Measurements from ENCODE around the gene DDX17. TPM values are rescaled to one million over a fixed set of nuclear protein-coding genes. Genes with fewer than 3 reads are reported as not detected.

The DDX17 gene
- total RNA-seq, 1 experiment from 2014 or later: 529 TPM

DNA sequence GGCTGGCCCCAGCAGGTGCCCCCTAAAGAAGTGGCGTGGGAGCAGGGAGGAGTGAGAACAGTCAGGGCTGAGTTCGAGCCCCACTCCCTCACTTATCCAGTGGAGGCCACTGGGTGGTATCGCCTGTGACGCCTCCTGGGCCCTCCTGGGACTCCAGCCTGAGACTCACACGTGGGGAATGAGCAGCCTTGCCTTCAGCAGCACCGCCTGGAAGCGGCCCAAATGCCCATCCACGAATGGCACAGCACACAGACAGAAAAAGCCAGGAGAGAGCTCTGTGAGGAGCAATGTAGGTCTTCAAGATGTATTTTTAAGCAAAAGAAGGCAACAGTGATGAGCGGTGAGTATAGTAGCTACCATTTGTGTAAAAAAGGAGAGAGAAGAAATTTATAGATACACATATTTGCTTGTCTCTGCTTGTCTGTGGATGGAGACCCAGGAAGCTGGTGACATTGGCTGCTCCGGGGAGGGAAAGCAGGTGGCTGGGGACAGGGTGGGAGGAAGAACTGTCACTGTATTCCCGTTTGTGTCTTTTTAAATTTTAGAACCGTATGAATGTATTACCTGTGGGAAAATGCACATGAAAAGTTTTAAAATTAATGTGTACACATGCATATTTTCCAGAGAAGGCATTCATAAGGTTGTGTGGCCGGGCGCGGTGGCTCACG is 64.4 kb downstream of the DDX17 start:
- no peak overlapping the region for H3K4me3 Mint-ChIP-seq
- no peak overlapping the region for H2BK15ac ChIP-seq (ENCODE audit: low read depth, low read length)

More for the DNA sequence above, 64.4 kb downstream of the DDX17 start:
- Histone ChIP-seq H3K9me3 (ENCODE audit: control insufficient read depth, low read depth, low read length) (no peaks in the 10 kb centered on the region), H4K8ac (replicated peaks; ENCODE audit: insufficient read length, low read depth, low read length) (no peak overlapping the region), H3K14ac (ENCODE audit: insufficient read depth, low read length) (no peak overlapping the region; the same call in 1 of the 2 replicates), H3K4me1 (ENCODE audit: insufficient read depth, low read length) (no peaks in the 10 kb centered on the region), H3K56ac (ENCODE audit: insufficient read length, low read depth, low read length) (no peak overlapping the region), H3K27me3 (ENCODE audit: insufficient read depth, low read length) (no peaks in the 10 kb centered on the region), H2BK120ac (ENCODE audit: low read depth, low read length, poor library complexity, severe bottlenecking) (no peak overlapping the region), H3K4ac (ENCODE audit: low read depth, low read length) (no peak overlapping the region), H3K23me2 (ENCODE audit: insufficient read length, low read depth, low read length, poor library complexity, severe bottlenecking) (peaks cover 2% of the 10 kb centered on the region), H4K91ac (ENCODE audit: insufficient read length, low read depth, low read length) (no peak overlapping the region), H3K23ac (ENCODE audit: insufficient read length, low read depth, low read length) (no peak overlapping the region), H3K27ac (ENCODE audit: insufficient read length, low read depth, low read length) (no peak overlapping the region), H3T11ph (ENCODE audit: low read length) (no peak overlapping the region), H3K4me2 (ENCODE audit: insufficient read depth, insufficient read length, low read length) (no peak overlapping the region), H3K18ac (ENCODE audit: insufficient read length, low read depth, low read length) (no peak overlapping the region), H2BK5ac (ENCODE audit: insufficient read length, low read length) (no peak overlapping the region), H3K9ac (ENCODE audit: extremely low read depth, insufficient read length, low read length) (no peak overlapping the region), H4K20me1 (ENCODE audit: control insufficient read depth, insufficient read depth, insufficient read length) (no peaks in the 10 kb centered on the region), H2AK5ac (ENCODE audit: insufficient read length, low read length) (no peak overlapping the region), H2BK20ac (ENCODE audit: low read depth, low read length, poor library complexity, severe bottlenecking) (no peak overlapping the region), H2BK12ac (ENCODE audit: insufficient read length, low read depth, low read length) (no peak overlapping the region), H2AFZ (ENCODE audit: low read length) (no peak overlapping the region), H4K5ac (ENCODE audit: insufficient read length, low read depth, low read length) (no peak overlapping the region), H3K79me1 (ENCODE audit: insufficient read depth, low read depth, low read length, poor library complexity, severe bottlenecking) (no peaks in the 10 kb centered on the region), H3K79me2 (ENCODE audit: insufficient read depth, low read length) (no peaks in the 10 kb centered on the region)
- TF ChIP-seq, protein P1, sequence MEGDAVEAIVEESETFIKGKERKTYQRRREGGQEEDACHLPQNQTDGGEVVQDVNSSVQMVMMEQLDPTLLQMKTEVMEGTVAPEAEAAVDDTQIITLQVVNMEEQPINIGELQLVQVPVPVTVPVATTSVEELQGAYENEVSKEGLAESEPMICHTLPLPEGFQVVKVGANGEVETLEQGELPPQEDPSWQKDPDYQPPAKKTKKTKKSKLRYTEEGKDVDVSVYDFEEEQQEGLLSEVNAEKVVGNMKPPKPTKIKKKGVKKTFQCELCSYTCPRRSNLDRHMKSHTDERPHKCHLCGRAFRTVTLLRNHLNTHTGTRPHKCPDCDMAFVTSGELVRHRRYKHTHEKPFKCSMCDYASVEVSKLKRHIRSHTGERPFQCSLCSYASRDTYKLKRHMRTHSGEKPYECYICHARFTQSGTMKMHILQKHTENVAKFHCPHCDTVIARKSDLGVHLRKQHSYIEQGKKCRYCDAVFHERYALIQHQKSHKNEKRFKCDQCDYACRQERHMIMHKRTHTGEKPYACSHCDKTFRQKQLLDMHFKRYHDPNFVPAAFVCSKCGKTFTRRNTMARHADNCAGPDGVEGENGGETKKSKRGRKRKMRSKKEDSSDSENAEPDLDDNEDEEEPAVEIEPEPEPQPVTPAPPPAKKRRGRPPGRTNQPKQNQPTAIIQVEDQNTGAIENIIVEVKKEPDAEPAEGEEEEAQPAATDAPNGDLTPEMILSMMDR (conservative IDR thresholded peaks at IDR 0.05): no peak
- H3K9me3 Mint-ChIP-seq: no peaks in the 10 kb centered on the region; a peak in 1 of 5 replicates
- peak overlapping the region in 1 of 3 experiments; percentile 56; a peak in 2 of 7 replicates for H3K27ac Mint-ChIP-seq
- peaks cover 6 to 17% of the 10 kb centered on the region in 2 experiments for H3K4me1 Mint-ChIP-seq
- no peaks in the 10 kb centered on the region for H3K36me3 Mint-ChIP-seq (ENCODE audit: insufficient read depth in 1 of 3, low read depth in 3 of 3)
- WGBS (ENCODE audit: extremely low coverage, insufficient read length, low lambda C conversion rate): no CpG with 5 or more reads among the region's 16 CpGs
- H3K27me3 Mint-ChIP-seq (ENCODE audit: low read depth): peaks cover 15% of the 10 kb centered on the region
- no peak for DNase-seq
